Lower leg skin (tissue), 3 donors: ENCODE data around the gene TK2.

ENCODE experiments used
- CTCF ChIP-seq, 3 donors: fragments of 450-650 bp; IDR thresholded peaks; one replicate each; pipeline ENCODE4 v1.5.1; 2016; ENCODE audit warnings: antibody characterized with exemption in 3 of 3, mild to moderate bottlenecking in 3 of 3, moderate library complexity in 2 of 3
- POLR2A ChIP-seq, 2 donors: fragments of 450-650 bp; IDR thresholded peaks; one replicate each; pipeline ENCODE4 v1.6.1; 2016 to 2017; ENCODE audit warnings: antibody characterized with exemption in 2 of 2, mild to moderate bottlenecking in 1 of 2, moderate library complexity in 1 of 2

GRCh38 chr16:66459878-66460277 is 90.0 kb downstream of the TK2 start:
- TF ChIP-seq CTCF (IDR thresholded peaks at IDR 0.05) = no peak
- TF ChIP-seq POLR2A (IDR thresholded peaks at IDR 0.05) = no peak
